Measurements from ENCODE around the gene CCDC88B.
A peak's percentile ranks its signal among the peaks of the same experiment; 100 is the strongest.

CCDC88B gene

DNA sequence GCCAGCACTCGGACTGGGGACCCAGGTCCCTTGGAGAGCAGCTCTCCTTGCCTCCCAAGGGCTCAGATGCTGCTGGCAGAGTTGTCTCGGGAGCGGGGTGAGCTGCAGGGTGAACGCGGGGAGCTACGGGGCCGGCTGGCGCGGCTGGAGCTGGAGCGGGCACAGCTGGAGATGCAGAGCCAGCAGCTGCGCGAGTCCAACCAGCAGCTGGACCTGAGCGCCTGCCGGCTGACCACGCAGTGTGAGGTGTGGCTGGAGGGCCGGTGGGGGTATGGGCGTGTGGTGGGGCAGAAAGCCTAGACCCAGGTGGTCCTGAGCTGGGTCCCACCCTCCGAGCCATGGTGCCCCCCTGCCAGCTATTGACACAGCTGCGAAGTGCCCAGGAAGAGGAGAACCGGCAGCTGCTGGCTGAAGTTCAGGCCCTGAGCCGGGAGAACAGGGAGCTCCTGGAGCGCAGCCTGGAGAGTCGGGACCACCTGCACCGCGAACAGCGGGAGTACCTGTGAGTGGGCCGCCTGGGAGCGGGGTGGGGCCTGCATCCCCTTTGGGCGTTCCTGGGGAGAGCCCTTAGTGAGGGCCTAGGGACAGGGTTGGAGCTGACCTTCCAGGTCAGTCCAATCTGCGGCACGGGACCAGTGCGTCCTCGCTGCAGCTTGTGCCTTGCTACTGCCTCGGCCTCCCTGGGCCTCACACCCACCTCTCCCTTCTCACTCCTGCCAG, 13.2 kb downstream of the CCDC88B start:
- POLR2A ChIA-PET = interaction anchor here (3.7 kb wide), 1 partner anchor 36 kb away, joined by 34 read pairs; the partner anchor contains the start of genes PRDX5 and TRMT112
- no peaks in the 10 kb centered on the region for H3K36me3 ChIP-seq (ENCODE audit: control insufficient read depth in 2 of 2, insufficient read depth in 1 of 2, low read length in 2 of 2)
- no peaks in the 10 kb centered on the region for H3K4me1 ChIP-seq (ENCODE audit: control insufficient read depth, insufficient read depth, low read length)
- CTCF ChIA-PET = interaction anchor here (0.6 to 7.8 kb wide), 11 partner anchors 10 to 516 kb away, joined by 3 to 86 read pairs (median 5); partner anchors contain the start of genes CCDC88B, ESRRA, FERMT3 and PRDX5
- H3K9me3 ChIP-seq (ENCODE audit: control insufficient read depth, insufficient read depth, low read depth, low read length) = no peaks in the 10 kb centered on the region
- H3K4me3 ChIP-seq (ENCODE audit: low read depth, low read length) = no peak overlapping the region
- H3K27ac ChIP-seq (ENCODE audit: extremely low read depth, low read depth, low read length) = no peak overlapping the region
- TF ChIP-seq ZNF174 (tag by site-specific recombination; IDR thresholded peaks at IDR 0.05) (no peak), ZNF555 (tag by site-specific recombination; conservative IDR thresholded peaks at IDR 0.05) (no peak), ZFHX2 (tag by site-specific recombination; conservative IDR thresholded peaks at IDR 0.05) (no peak), ZNF654 (tag by site-specific recombination; IDR thresholded peaks at IDR 0.05; ENCODE audit: low read depth) (no peak), ZNF623 (tag by site-specific recombination; IDR thresholded peaks at IDR 0.05) (no peak), YY1 (tag by site-specific recombination; IDR thresholded peaks at IDR 0.05) (no peak), MZF1 (tag by site-specific recombination; IDR thresholded peaks at IDR 0.05; ENCODE audit: borderline replicate concordance) (no peak), ZNF707 (tag by site-specific recombination; IDR thresholded peaks at IDR 0.05) (no peak), ZNF202 (tag by site-specific recombination; IDR thresholded peaks at IDR 0.05; ENCODE audit: borderline replicate concordance) (no peak), ZNF585B (tag by site-specific recombination; IDR thresholded peaks at IDR 0.05) (no peak), ZNF311 (tag by site-specific recombination; IDR thresholded peaks at IDR 0.05; ENCODE audit: borderline replicate concordance) (no peak), ZNF677 (tag by site-specific recombination; IDR thresholded peaks at IDR 0.05) (no peak), ZNF169 (tag by site-specific recombination; IDR thresholded peaks at IDR 0.05) (no peak)

DNA sequence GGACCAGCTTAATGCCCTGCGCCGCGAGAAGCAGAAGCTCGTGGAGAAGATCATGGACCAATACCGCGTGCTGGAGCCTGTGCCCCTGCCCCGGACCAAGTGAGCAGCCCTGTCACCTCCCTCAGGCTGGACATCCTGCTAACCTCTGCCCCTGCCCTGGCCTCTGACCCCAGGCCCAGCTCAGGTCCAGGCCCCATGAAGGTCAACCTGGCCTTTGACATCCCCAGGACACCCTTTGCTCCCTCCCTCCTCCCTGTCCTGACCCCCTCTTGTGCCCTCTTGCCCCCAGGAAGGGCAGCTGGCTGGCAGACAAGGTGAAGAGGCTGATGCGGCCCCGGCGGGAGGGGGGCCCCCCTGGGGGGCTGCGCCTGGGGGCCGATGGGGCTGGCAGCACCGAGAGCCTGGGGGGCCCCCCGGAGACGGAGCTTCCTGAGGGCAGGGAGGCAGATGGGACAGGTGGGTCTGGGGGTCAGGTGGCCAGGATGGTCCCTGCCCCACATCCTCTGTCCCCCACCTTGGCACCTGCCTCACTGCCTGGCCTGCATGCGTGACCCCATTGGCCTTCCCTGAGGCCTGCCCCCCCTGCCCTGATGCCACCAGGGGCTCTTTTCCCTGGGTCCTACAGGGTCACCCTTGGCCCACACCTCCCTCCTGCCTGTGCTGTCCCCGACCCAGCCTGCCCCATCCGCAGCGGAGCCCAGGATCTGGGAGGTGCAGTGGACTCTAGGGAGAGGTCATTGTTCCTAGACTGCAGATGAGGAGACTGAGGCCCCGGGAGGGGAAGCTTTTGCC, 13.9 kb downstream of the CCDC88B start:
- H3K9me3 ChIP-seq (ENCODE audit: control insufficient read depth, insufficient read depth, low read depth, low read length) = no peaks in the 10 kb centered on the region
- H3K36me3 ChIP-seq (ENCODE audit: control insufficient read depth in 2 of 2, insufficient read depth in 1 of 2, low read length in 2 of 2) = no peaks in the 10 kb centered on the region
- H3K4me1 ChIP-seq (ENCODE audit: control insufficient read depth, insufficient read depth, low read length) = no peaks in the 10 kb centered on the region; the same call in 1 of the 2 replicates
- ChIA-PET POLR2A (interaction anchor here (1.3 to 3.7 kb wide), 3 partner anchors 37 to 168 kb away, joined by 4 to 34 read pairs (median 4); partner anchors contain the start of genes PRDX5, STIP1 and TRMT112), CTCF (interaction anchor here (0.6 to 7.8 kb wide), 21 partner anchors 10 to 803 kb away, joined by 3 to 86 read pairs (median 6); partner anchors contain the start of genes CATSPERZ, CCDC88B, ESRRA and FERMT3)
- no peak for TF ChIP-seq ZBTB48 (tag by site-specific recombination; IDR thresholded peaks at IDR 0.05)
- peak; percentile 69 for TF ChIP-seq BCL11B (tag by site-specific recombination; IDR thresholded peaks at IDR 0.05; ENCODE audit: low read depth)
- peak; percentile 80 for TF ChIP-seq GLIS2 (tag by site-specific recombination; IDR thresholded peaks at IDR 0.05)
- TF ChIP-seq, protein P1, sequence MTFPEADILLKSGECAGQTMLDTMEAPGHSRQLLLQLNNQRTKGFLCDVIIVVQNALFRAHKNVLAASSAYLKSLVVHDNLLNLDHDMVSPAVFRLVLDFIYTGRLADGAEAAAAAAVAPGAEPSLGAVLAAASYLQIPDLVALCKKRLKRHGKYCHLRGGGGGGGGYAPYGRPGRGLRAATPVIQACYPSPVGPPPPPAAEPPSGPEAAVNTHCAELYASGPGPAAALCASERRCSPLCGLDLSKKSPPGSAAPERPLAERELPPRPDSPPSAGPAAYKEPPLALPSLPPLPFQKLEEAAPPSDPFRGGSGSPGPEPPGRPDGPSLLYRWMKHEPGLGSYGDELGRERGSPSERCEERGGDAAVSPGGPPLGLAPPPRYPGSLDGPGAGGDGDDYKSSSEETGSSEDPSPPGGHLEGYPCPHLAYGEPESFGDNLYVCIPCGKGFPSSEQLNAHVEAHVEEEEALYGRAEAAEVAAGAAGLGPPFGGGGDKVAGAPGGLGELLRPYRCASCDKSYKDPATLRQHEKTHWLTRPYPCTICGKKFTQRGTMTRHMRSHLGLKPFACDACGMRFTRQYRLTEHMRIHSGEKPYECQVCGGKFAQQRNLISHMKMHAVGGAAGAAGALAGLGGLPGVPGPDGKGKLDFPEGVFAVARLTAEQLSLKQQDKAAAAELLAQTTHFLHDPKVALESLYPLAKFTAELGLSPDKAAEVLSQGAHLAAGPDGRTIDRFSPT (tag by site-specific recombination; IDR thresholded peaks at IDR 0.05) = no peak
- TF ChIP-seq, protein P2, sequence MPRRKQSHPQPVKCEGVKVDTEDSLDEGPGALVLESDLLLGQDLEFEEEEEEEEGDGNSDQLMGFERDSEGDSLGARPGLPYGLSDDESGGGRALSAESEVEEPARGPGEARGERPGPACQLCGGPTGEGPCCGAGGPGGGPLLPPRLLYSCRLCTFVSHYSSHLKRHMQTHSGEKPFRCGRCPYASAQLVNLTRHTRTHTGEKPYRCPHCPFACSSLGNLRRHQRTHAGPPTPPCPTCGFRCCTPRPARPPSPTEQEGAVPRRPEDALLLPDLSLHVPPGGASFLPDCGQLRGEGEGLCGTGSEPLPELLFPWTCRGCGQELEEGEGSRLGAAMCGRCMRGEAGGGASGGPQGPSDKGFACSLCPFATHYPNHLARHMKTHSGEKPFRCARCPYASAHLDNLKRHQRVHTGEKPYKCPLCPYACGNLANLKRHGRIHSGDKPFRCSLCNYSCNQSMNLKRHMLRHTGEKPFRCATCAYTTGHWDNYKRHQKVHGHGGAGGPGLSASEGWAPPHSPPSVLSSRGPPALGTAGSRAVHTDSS (tag by site-specific recombination; IDR thresholded peaks at IDR 0.05) = no peak
- TF ChIP-seq GLI2 (tag by site-specific recombination; IDR thresholded peaks at IDR 0.05; ENCODE audit: borderline replicate concordance, low read depth) = no peak
- no peak for TF ChIP-seq ZBTB7A (tag by site-specific recombination; IDR thresholded peaks at IDR 0.05; ENCODE audit: low read depth)
- TF ChIP-seq ZNF530 (tag by site-specific recombination; IDR thresholded peaks at IDR 0.05; ENCODE audit: low read depth) = no peak
- TF ChIP-seq BCL11A (tag by site-specific recombination; IDR thresholded peaks at IDR 0.05; ENCODE audit: low read depth) = peak; percentile 69; the same call in 1 of the 2 replicates
- peak; percentile 74; the same call in 1 of the 2 replicates for TF ChIP-seq GLIS1 (tag by site-specific recombination; IDR thresholded peaks at IDR 0.05)
- no peak for TF ChIP-seq SP3 (tag by site-specific recombination; IDR thresholded peaks at IDR 0.05)
- no peak for TF ChIP-seq ZNF114 (tag by site-specific recombination; IDR thresholded peaks at IDR 0.05)
- no peak for TF ChIP-seq PRDM1 (tag by site-specific recombination; IDR thresholded peaks at IDR 0.05)
- TF ChIP-seq ZSCAN16 (tag by site-specific recombination; IDR thresholded peaks at IDR 0.05) = no peak
- no peak for TF ChIP-seq ZNF175 (tag by site-specific recombination; IDR thresholded peaks at IDR 0.05)
- H3K27ac ChIP-seq (ENCODE audit: extremely low read depth, low read depth, low read length) = no peak overlapping the region
- no peak overlapping the region for H3K4me3 ChIP-seq (ENCODE audit: low read depth, low read length)
